ES-I3 (cell line): ENCODE results near the gene DAND5.
A peak's percentile ranks its signal among the peaks of the same experiment; 100 is the strongest.

Source experiments
- H3K36me3 ChIP-seq: 2 replicates; pipeline ENCODE4 v1.6.1; 2013; ENCODE audit warnings: mild to moderate bottlenecking, low read length, control low read depth, moderate library complexity; ENCODE audit not compliant: insufficient read depth
- H3K4me1 ChIP-seq: 2 replicates; pipeline ENCODE4 v1.6.1; 2013; ENCODE audit warnings: mild to moderate bottlenecking, control low read depth, low read length; ENCODE audit not compliant: insufficient read depth
- H3K9ac ChIP-seq: 2 replicates; pipeline ENCODE4 v1.6.1; 2013; ENCODE audit warnings: low read depth, mild to moderate bottlenecking, low read length, moderate library complexity
- H3K9me3 ChIP-seq: 2 replicates; pipeline ENCODE4 v1.6.1; 2013; ENCODE audit warnings: mild to moderate bottlenecking, low read length, moderate library complexity; ENCODE audit not compliant: control insufficient read depth, insufficient read depth

The DAND5 gene

DNA sequence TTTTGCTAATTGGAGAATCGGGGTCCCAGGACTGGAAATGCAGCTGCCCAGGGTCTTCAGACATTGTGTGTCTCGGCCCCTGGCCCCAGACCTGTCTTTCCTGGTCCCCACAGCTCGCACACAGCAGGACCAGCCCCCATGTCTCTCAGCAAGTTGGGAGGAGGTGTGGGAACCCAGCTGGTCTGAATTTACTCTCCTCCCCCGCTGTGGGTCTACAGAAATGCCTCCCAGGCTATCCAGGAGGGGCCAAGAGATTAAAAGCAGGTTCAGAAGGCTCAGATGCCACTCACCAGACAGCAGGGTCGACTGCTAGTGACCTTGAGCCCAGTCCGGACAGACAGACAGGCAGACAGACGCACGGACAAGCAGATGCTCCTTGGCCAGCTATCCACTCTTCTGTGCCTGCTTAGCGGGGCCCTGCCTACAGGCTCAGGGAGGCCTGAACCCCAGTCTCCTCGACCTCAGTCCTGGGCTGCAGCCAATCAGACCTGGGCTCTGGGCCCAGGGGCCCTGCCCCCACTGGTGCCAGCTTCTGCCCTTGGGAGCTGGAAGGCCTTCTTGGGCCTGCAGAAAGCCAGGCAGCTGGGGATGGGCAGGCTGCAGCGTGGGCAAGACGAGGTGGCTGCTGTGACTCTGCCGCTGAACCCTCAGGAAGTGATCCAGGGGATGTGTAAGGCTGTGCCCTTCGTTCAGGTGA lies at the start of gene DAND5:
Gene DAND5, plus strand, starts transcription at position 285 of the 697 bp plus-strand sequence. Its CDS starts 85 bp downstream, at position 370.
- Histone ChIP-seq H3K9me3 (no peaks in the 10 kb centered on the region), H3K36me3 (no peaks in the 10 kb centered on the region), H3K4me1 (no peaks in the 10 kb centered on the region), H3K9ac (no peak within 1 kb of the TSS)

- Histone ChIP-seq H3K36me3 (peaks cover 3% of the 10 kb centered on the region; the same call in 1 of the 2 replicates), H3K9me3 (no peaks in the 10 kb centered on the region), H3K4me1 (no peaks in the 10 kb centered on the region)
Measured at GRCh38 chr19:12921047-12921446, 48.3 kb upstream of the DAND5 start.

GRCh38 chr19:12922959-12923358 lies 46.4 kb upstream of the DAND5 start:
- peaks cover 8% of the 10 kb centered on the region for H3K36me3 ChIP-seq
- H3K9me3 ChIP-seq = no peaks in the 10 kb centered on the region
- no peaks in the 10 kb centered on the region for H3K4me1 ChIP-seq
- H3K9ac ChIP-seq = no peak overlapping the region

More at GRCh38 chr19:12921047-12921446, 48.3 kb upstream of the DAND5 start:
- no peak overlapping the region for H3K9ac ChIP-seq

DNA sequence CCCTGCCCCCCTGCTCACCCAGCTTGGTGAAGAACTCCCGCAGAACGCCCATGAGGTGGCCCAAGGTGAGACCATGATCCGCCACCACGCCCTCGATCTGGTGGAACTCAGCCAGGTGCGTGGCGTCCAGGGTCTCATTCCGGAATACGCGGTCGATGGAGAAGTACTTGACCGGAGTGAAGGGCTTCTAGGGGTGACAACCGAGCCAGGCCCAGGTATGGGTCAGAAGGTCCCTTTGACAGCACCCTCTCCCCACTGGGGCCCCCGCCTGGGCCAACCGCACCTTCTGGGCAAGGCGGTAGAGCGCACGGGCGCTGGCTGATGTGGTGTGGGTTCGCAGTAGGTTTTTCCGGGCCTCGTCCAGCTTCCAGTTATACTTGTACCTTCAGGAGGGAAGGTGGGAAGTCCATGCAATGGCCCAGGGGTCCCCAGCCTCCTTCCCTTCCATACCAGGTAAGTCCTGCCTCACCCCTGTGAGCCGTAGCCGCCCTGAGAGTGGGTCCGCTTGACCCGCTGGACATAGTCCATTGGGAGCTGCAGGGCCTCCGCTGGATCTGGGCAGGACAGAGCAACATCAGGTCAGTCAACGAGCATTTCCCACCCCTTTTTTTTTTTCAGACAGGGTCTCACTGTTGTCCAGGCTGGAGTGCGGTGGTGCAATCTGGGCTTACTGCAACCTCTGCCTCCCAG lies 44.6 kb upstream of the DAND5 start:
- peaks cover 12% of the 10 kb centered on the region for H3K36me3 ChIP-seq
- H3K4me1 ChIP-seq = no peaks in the 10 kb centered on the region
- no peak overlapping the region for H3K9ac ChIP-seq
- no peaks in the 10 kb centered on the region for H3K9me3 ChIP-seq

GRCh38 chr19:12930002-12930645 lies 39.3 kb upstream of the DAND5 start:
- peaks cover 14% of the 10 kb centered on the region for H3K36me3 ChIP-seq
- no peak overlapping the region for H3K9ac ChIP-seq
- no peaks in the 10 kb centered on the region for H3K4me1 ChIP-seq
- H3K9me3 ChIP-seq = no peaks in the 10 kb centered on the region

DNA sequence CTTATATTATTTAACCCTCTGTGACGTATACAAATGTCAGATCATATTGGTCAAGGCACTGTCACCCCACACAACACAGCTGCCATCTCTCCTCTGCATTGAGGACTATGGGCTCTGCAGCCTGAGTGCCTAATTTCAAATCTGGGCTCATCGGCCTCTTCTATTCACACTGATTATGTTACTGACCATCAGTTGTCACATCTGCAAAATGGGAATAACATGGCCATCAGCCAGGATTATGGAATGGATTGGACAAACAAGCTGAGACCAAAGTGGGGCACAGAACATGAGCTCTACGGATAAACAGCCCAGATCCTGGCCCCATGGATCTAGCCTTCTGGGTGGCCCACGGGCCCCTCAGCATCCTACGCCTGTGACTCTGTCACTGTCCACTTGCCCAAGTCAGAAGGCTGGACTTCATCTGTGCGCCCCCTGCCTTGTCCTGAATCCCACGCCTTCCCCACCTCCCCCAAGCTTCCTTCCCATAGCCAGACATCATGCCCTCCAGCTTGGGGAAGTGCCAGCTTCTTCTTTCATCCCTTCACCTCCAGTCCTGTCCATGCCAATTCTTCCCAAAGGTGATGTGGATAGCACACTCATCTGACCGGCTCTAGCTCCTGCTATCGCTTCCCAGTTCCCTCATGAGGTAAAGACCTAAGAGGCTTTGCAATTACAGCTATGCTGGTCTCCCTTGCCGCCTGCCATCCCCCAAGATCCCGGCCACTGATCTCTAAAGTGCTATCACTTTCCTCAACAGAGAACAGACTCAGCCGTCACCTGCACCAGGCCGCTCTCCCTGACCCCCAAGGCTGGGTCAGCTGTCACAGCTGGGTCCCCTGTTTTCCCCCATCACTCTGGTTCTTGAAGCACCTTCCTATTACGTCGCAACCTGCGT lies 36.7 kb upstream of the DAND5 start:
- Histone ChIP-seq H3K4me1 (no peaks in the 10 kb centered on the region), H3K9me3 (no peaks in the 10 kb centered on the region)

DNA sequence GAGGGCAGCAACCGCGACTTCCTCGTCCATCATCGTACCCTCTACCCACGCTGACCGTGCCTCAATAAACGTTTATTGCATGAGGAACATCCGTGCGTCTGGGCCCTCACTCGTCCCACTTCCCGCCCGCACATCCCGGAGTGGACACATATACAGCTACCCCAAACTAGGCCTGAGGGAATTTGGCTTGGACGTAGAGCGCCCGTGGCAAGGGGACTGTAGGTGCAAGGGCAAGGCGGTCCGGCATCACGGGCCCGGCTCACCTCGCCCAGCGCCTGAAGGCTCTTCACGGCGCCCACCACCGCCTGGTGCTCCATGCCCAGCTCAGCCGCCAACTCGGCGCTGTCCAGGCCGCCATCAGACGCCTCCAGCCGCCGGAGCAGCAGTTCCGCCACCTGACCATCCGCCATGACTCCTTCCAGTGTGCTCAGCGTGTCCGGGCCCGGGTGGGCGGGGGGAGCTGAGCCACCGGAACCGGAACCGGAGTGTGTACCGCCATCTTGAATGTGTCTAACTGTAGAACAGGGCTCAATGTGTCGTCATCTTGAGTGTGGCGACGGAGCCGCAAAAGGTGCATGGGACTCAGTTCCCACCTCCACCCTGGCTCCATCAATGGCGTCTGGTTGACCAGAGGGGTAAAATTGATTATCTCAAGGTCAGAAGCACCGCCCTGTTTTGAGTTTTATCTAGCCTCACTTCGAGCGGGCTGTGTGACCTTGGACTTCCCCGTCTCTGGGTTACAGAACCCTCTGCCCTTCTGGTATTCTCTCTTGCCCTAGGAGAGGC lies 35.9 kb upstream of the DAND5 start, which contains the start of gene FARSA:
Gene FARSA, minus strand, starts transcription at position 425 of the 786 bp plus-strand sequence. Its CDS starts 15 bp downstream, at position 410.
- no peaks in the 10 kb centered on the region for H3K4me1 ChIP-seq

More for the DNA sequence above, 36.7 kb upstream of the DAND5 start:
- Histone ChIP-seq H3K36me3 (peaks cover 8% of the 10 kb centered on the region), H3K9ac (peak overlapping the region; percentile 94)

GRCh38 chr19:12935071-12935470 lies 34.3 kb upstream of the DAND5 start:
- Histone ChIP-seq H3K4me1 (peaks cover 4% of the 10 kb centered on the region; the same call in 1 of the 2 replicates), H3K36me3 (peaks cover 11% of the 10 kb centered on the region), H3K9ac (no peak overlapping the region), H3K9me3 (no peaks in the 10 kb centered on the region)

More for the DNA sequence above, 35.9 kb upstream of the DAND5 start, which contains the start of gene FARSA:
- Histone ChIP-seq H3K36me3 (peaks cover 8% of the 10 kb centered on the region), H3K9ac (peak within 1 kb of the TSS; percentile 94), H3K9me3 (no peaks in the 10 kb centered on the region)

GRCh38 chr19:12936582-12936981 lies 32.8 kb upstream of the DAND5 start:
- Histone ChIP-seq H3K36me3 (peaks cover 22% of the 10 kb centered on the region), H3K9me3 (no peaks in the 10 kb centered on the region), H3K9ac (no peak overlapping the region), H3K4me1 (peaks cover 4% of the 10 kb centered on the region; the same call in 1 of the 2 replicates)

DNA sequence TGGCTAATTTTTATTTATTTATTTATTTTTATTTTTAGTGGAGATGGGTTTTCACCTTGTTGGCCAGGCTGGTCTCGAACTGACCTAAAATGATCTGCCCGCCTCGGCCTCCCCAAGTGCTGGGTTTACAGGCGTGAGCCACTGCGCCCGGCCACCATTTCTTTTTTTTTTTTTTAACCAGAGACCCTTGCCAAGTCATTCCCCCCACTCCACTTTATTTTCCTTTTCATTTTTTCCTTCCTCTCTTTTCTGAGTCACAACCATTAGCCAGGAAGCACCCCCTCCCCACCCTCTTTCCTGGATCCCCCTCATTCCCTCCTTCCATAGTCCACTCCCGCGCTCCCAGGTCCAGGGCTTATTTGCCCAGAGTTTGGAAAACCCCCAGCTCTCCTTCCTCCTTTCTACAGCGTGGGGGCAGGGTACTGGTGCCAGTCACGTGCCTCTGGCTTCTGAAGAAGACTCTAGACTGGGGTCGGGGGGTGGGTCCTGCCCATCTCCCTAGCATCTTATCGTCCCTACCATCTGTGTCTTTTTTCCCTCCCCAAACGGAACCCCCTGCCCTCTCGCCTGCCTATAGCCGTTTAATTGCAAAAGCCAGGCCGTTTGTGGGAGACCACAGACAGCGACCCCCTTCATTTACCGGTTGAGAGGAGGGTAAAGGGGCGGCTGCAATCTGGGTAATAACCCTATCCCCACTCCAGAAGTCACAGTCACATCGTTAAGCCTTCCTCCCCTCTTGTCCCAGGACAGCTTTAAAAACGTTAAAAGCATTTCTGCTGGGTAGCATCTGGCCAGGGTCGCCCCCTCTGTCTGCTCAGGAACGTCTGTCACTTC lies 32.1 kb upstream of the DAND5 start:
- peaks cover 4% of the 10 kb centered on the region; the same call in 1 of the 2 replicates for H3K4me1 ChIP-seq
- H3K9ac ChIP-seq = peak overlapping the region; percentile 63
- H3K9me3 ChIP-seq = no peaks in the 10 kb centered on the region
- H3K36me3 ChIP-seq = peaks cover 26% of the 10 kb centered on the region

- H3K9me3 ChIP-seq = no peaks in the 10 kb centered on the region
- peaks cover 32% of the 10 kb centered on the region for H3K36me3 ChIP-seq
- H3K4me1 ChIP-seq = peaks cover 4% of the 10 kb centered on the region; the same call in 1 of the 2 replicates
- H3K9ac ChIP-seq = peak within 1 kb of the TSS; percentile 92
Measured at GRCh38 chr19:12937927-12938778, 31.2 kb upstream of the DAND5 start, which contains the start of gene CALR. CALR (plus strand) TSS chr19:12938609; CDS start chr19:12938680, 71 bp downstream.
